Psoas muscle (tissue), 8 donors: ENCODE results near the gene OSM. TPM values are rescaled to one million over a fixed set of nuclear protein-coding genes. Genes with fewer than 3 reads are reported as not detected.
"Not testable (repeated sequence)": the region's sequence is repeated elsewhere in the genome, so short reads cannot be mapped to it uniquely, and the experiment has no call there.

Source experiments
- ATAC-seq, 4 donors: fragments of 200-7000 bp; cut with Tn5 transposase; one replicate each; pipeline ENCODE4 v1.9.1; 2020; ENCODE audit warnings: moderate library complexity in 3 of 4, mild to moderate bottlenecking in 2 of 4
- DNase-seq, 2 donors: peaks; one replicate each; pipeline ENCODE4 v3.0.0-alpha.2; 2020
- H3K27ac ChIP-seq: fragments of 200-600 bp; one replicate; pipeline ENCODE4 v1.8.0; 2022
- H3K27me3 ChIP-seq, 3 donors: fragments of 200-600 bp in 1 of 3; one replicate each; pipeline versions ENCODE4 v1.6.1 to v1.8.0; 2013 to 2022; ENCODE audit warnings: low read length in 2 of 3, mild to moderate bottlenecking in 2 of 3, moderate library complexity in 1 of 3; ENCODE audit not compliant: insufficient read depth in 3 of 3
- H3K36me3 ChIP-seq, 2 donors: fragments of 200-600 bp in 1 of 2; one replicate each; pipeline versions ENCODE4 v1.6.1 to v1.8.0; 2013 to 2022; ENCODE audit warnings: low read depth in 1 of 2, mild to moderate bottlenecking in 1 of 2, moderate library complexity in 1 of 2; ENCODE audit not compliant: insufficient read depth in 1 of 2
- H3K4me1 ChIP-seq: fragments of 200-600 bp; one replicate; pipeline ENCODE4 v1.8.0; 2022
- H3K4me3 ChIP-seq: fragments of 200-600 bp; one replicate; pipeline ENCODE4 v1.8.0; 2022; ENCODE audit warnings: mild to moderate bottlenecking
- H3K9me3 ChIP-seq: fragments of 200-600 bp; one replicate; pipeline ENCODE4 v1.8.0; 2022
- WGBS, 3 donors: extraction: QIAGEN DNeasy Blood & Tissue Kit; methylation state at CpG; one replicate each; pipeline versions ENCODE4 v1.1.6 to v1.1.7; 2013; 5-methylcytosine and 5-hydroxymethylcytosine counted together
- intact Hi-C, 2 donors: fragments of 100-400 bp; cut with DNase I; formaldehyde crosslinking; loops; one replicate each; pipeline versions ENCODE4 v1.11.0 to v1.14.2; 2022
- polyA plus RNA-seq, 3 donors: library from polyadenylated mRNA; stranded (reverse); fragments of 200-250 nt; gene quantifications; one replicate each; pipeline ENCODE4 v1.2.3, GENCODE V29; 2013
- total RNA-seq, 4 donors: library from RNA; stranded (reverse); fragmentation: NEBNext Ultra II Directional in 2 of 4; extraction: Animal tissue kit (Norgen Biotek cat#: 25700) in 2 of 4; gene quantifications; one replicate each; pipeline versions ENCODE4 v1.2.1 to v1.2.4, GENCODE V29; 2021 to 2023
- TF ChIP-seq, protein P1 (sequence below): fragments of 200-600 bp; IDR thresholded peaks from one replicate; pipeline ENCODE4 v1.8.0; 2022; ENCODE audit warnings: antibody characterized with exemption
- donor health status: healthy with polysubstance abuse.
- donor health status: DM: no; HTN: no; CAD: no; lungs with moderate emphysema.
- donor health status: Bipolar disorder and iron deficiency.
- donor health status: healthy.
- donor health status: DM: yes; HTN: yes; CAD: no.
- donor health status: DM: no; HTN: no; CAD: no.
- donor health status: DM: no; HTN: no; CAD: no.
- donor health status: DM: yes; HTN: yes; CAD: no.

The OSM gene
- total and polyA plus RNA-seq, 7 donors: 0.08 to 0.39 (median 0.23) TPM; not detected in 3

DNA sequence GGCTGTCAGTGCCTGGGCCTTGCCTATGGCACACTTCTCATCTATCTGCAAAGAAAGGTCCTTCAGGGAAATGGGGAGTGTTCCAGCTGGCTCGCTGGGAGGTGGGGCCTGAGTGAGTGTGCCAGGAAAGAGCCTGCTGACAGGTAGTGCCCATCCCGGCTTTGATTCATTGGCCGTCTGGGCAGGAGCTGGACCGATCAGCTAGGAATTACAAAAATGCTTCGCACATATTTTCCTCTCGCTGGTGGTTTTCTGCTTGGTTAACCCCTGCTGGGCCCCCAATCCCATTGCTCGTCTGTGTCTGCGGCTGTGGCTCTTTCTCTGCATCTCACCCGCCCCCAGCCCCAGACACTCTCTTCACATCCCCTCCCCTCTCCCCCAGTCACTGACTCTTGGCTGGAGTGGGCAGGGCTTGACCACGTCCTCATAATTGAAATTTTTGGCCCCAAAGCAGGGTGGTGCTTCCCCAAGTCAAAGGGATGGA is 30.9 kb downstream of the OSM start:
- no peaks in the 10 kb centered on the region for H3K4me1 ChIP-seq
- no peaks in the 10 kb centered on the region for H3K9me3 ChIP-seq
- peaks cover 0 to 27% (median 8%) of the 10 kb centered on the region in 3 donors for H3K27me3 ChIP-seq
- intact Hi-C loops: no loop called here
- TF ChIP-seq, protein P1, sequence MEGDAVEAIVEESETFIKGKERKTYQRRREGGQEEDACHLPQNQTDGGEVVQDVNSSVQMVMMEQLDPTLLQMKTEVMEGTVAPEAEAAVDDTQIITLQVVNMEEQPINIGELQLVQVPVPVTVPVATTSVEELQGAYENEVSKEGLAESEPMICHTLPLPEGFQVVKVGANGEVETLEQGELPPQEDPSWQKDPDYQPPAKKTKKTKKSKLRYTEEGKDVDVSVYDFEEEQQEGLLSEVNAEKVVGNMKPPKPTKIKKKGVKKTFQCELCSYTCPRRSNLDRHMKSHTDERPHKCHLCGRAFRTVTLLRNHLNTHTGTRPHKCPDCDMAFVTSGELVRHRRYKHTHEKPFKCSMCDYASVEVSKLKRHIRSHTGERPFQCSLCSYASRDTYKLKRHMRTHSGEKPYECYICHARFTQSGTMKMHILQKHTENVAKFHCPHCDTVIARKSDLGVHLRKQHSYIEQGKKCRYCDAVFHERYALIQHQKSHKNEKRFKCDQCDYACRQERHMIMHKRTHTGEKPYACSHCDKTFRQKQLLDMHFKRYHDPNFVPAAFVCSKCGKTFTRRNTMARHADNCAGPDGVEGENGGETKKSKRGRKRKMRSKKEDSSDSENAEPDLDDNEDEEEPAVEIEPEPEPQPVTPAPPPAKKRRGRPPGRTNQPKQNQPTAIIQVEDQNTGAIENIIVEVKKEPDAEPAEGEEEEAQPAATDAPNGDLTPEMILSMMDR: no peak
- H3K27ac ChIP-seq: no peak overlapping the region
- ATAC-seq (no peak), DNase-seq (no peak)
- H3K36me3 ChIP-seq: no peaks in the 10 kb centered on the region
- 52 to 61% (median 58%) methylated on average over 10 of the region's 10 CpGs for WGBS, 3 donors
- H3K4me3 ChIP-seq: no peak overlapping the region

DNA sequence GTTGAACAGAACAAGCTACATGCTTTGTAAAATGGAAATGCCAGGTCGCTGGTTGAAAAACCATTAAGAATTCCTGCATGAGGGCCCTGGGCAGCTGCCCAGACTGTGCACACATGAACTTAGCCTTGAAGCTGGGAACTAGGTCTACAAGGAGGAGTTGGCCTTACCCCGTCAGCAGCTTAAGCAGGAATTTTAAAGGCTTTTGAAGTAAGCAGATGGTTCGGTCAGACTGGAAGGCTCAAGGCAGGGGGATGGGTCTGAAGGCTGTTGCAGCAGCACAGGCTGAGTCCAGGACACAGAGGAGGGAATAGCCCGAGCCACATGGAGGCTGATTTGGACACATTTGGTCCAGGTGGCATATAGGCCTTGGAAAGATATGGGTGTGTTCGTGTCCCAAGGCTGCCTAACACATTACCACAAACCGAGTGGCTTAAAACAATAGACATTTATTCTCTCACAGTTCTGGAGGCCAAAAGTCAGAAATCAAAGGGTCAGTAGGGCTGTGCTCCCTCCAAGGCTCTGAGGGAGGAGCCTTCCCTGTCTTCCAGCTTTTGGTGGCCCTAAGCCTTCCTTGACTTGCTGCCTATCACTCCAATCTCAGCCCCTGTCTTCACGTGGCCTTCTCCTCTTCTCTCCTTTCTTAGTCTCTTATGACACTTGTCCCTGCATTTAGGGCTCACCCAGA is 31.7 kb downstream of the OSM start:
- H3K9me3 ChIP-seq: no peaks in the 10 kb centered on the region
- H3K27ac ChIP-seq: no peak overlapping the region
- TF ChIP-seq, protein P1: no peak
- no peak overlapping the region for H3K4me3 ChIP-seq
- H3K27me3 ChIP-seq: peaks cover 0 to 35% (median 8%) of the 10 kb centered on the region in 3 donors
- intact Hi-C loops: no loop called here
- 55 to 63% (median 55%) methylated on average over 7 of the region's 7 CpGs for WGBS, 3 donors
- ATAC-seq (no peak), DNase-seq (no peak)
- H3K4me1 ChIP-seq: no peaks in the 10 kb centered on the region
- no peaks in the 10 kb centered on the region for H3K36me3 ChIP-seq

DNA sequence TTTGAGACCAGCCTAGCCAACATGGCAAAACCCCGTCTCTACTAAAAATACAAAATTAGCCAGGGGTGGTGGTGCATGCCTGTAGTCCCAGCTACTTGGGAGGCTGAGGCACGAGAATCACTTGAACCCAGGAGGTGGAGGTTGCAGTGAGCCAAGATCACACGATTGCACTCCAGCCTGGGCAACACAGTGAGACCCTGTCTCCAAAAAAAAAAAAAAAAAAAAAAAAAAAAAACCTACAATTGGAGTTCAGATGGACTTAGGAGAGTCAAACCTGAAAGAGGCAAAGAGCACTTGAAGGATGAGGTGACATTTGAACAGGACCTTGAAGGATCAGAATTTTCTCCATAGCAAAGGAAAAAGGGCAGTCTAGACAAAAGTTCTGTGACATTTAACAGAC is 32.3 kb downstream of the OSM start:
- DNase-seq, H3K4me3 ChIP-seq, H3K27ac ChIP-seq, ATAC-seq, H3K4me1 ChIP-seq, H3K36me3 ChIP-seq, H3K9me3 ChIP-seq, intact Hi-C loops: not testable (repeated sequence)
- H3K27me3 ChIP-seq: peaks cover 0 to 36% (median 8%) of the 10 kb centered on the region in 3 donors
- WGBS, 3 donors: 86 to 94% (median 89%) methylated on average over 3 of the region's 3 CpGs

DNA sequence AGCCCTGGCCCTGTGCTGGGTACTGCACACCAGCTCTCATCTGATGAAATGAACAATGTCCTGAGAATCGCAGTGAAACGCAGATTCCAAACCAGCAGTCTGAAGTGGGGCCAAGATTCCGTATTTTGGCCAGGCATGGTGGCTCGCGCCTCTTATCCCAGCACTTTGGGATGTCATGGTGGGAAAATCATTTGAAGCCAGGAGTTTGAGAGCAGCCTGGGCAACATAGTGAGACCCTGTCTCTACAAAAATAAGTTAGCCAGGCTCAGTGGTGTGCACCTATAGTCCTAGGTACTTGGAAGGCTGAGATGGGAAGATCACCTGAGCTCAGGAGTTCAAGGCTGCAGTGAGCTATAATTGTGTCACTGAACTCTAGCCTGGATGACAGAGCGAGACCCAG is 33.1 kb downstream of the OSM start:
- Histone ChIP-seq H3K4me3 (no peak overlapping the region), H3K4me1 (no peaks in the 10 kb centered on the region), H3K36me3 (no peaks in the 10 kb centered on the region), H3K27ac (no peak overlapping the region), H3K27me3 (peaks cover 0 to 36% (median 5%) of the 10 kb centered on the region in 3 donors), H3K9me3 (no peaks in the 10 kb centered on the region)
- ATAC-seq (no peak), DNase-seq (no peak)
- intact Hi-C loops: no loop called here
- TF ChIP-seq, protein P1: no peak
- 52 to 71% (median 56%) methylated on average over 6 of the region's 6 CpGs for WGBS, 3 donors

DNA sequence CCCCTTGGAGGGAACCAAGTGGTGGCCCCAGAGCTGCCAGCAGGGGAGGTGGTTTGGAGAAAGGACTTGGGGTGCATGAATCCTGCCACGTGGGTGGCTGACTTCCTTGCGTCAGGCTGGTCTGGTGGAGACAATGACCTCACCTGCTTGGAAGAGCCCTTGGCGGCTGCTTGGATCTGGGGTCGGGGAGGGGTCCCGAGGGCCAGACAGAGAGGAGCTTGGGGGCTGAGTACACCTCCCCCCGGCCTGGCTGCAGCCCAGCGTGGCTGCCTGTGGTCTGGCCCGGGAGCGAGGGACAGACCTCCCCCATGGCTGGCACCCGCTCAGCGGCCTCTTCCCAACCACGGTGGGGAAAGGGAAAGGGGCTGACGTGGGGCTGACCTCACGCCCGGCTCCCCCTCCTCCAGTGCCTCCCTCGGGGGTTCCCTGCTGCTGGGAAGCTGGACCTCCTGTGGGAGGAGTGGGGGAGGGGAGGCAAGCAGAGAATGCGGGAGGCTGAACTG is 33.9 kb downstream of the OSM start:
- peaks cover 0 to 36% (median 6%) of the 10 kb centered on the region in 3 donors for H3K27me3 ChIP-seq
- no peaks in the 10 kb centered on the region for H3K36me3 ChIP-seq
- no peaks in the 10 kb centered on the region for H3K4me1 ChIP-seq
- TF ChIP-seq, protein P1: no peak
- WGBS, 3 donors: 28 to 33% (median 31%) methylated on average over 11 to 17 of the region's 17 CpGs
- no peaks in the 10 kb centered on the region for H3K9me3 ChIP-seq
- no peak for ATAC-seq
- intact Hi-C loops: no loop called here
- no peak overlapping the region for H3K4me3 ChIP-seq
- no peak for DNase-seq
- H3K27ac ChIP-seq: no peak overlapping the region
